ENCODE data around the gene TALDO1.

GRCh38 chr11:708511-708910 is 38.8 kb upstream of the TALDO1 start:
- TF ChIP-seq CTCF (IDR thresholded peaks at IDR 0.05; ENCODE audit: low read length) (no peak), EZH2 (optimal IDR thresholded peaks at IDR 0.05; ENCODE audit: low read depth, low read length) (no peak)

Data from MM.1S (cell line).